T-cell (primary cell): ENCODE data around the gene FMNL3. TPM values are rescaled to one million over a fixed set of nuclear protein-coding genes. Genes with fewer than 3 reads are reported as not detected.

ENCODE experiments used
- ATAC-seq, 4 experiments: fragments of 200-7000 bp in 3 of 4; fragments of 150-1000 bp in 1 of 4; cut with Tn5 transposase; replicated peaks in 1 of 4; 1 replicate in 3 of 4; 2 replicates in 1 of 4; pipeline ENCODE4 v1.10.0; 2021; ENCODE audit warnings: moderate library complexity in 3 of 4, mild to moderate bottlenecking in 2 of 4, moderate number of reproducible peaks in 1 of 4
- CTCF ChIA-PET, 2 donors: fragments of 300-600 bp; sonication (Branson Sonifier 250); formaldehyde crosslinking; loops; one replicate each; lab custom pipeline; 2022; ENCODE audit warnings: antibody characterized with exemption in 2 of 2; lab: Charles Lee
- POLR2A ChIA-PET, 2 donors: fragments of 300-600 bp; sonication (Branson Sonifier 250); formaldehyde crosslinking; loops; one replicate each; lab custom pipeline; 2022; ENCODE audit warnings: antibody characterized with exemption in 2 of 2; lab: Charles Lee
- DNase-seq, 35 experiments: peaks; one replicate each; pipeline versions ENCODE4 v3.0.0 to v3.0.0-alpha.2; 2013 to 2023
- H3K27ac ChIP-seq: one replicate; pipeline ENCODE4 v1.5.1; 2013; ENCODE audit warnings: low read length
- H3K27me3 ChIP-seq, 2 experiments: replicated peaks in 1 of 2; 1 replicate in 1 of 2; 2 replicates in 1 of 2; pipeline versions ENCODE4 v1.6.1 to v1.7.0; 2013; ENCODE audit warnings: low read length in 1 of 2, mixed read lengths in 1 of 2; ENCODE audit not compliant: control insufficient read depth in 2 of 2, insufficient read depth in 2 of 2; ENCODE audit errors: extremely low read depth in 1 of 2
- H3K36me3 ChIP-seq, 2 donors: 1 replicate in 1 of 2; 2 replicates in 1 of 2; pipeline versions ENCODE4 v1.6.1 to v1.7.0; 2013; ENCODE audit warnings: low read length in 1 of 2; ENCODE audit not compliant: control insufficient read depth in 2 of 2, insufficient read depth in 1 of 2; ENCODE audit errors: extremely low read depth in 1 of 2
- H3K4me1 ChIP-seq, 2 experiments: 1 replicate in 1 of 2; 2 replicates in 1 of 2; pipeline versions ENCODE4 v1.6.1 to v1.7.0; 2013; ENCODE audit warnings: low read length in 2 of 2, mixed read lengths in 1 of 2; ENCODE audit not compliant: insufficient read depth in 2 of 2, control insufficient read depth in 1 of 2; ENCODE audit errors: extremely low read depth in 1 of 2
- H3K4me3 ChIP-seq, 2 donors: 1 replicate in 1 of 2; 2 replicates in 1 of 2; pipeline versions ENCODE4 v1.5.1 to v1.7.0; 2013; ENCODE audit warnings: mild to moderate bottlenecking in 2 of 2, low read length in 1 of 2, moderate library complexity in 1 of 2; ENCODE audit not compliant: control insufficient read depth in 1 of 2; ENCODE audit errors: extremely low read depth in 1 of 2
- H3K9me3 ChIP-seq: 2 replicates; pipeline ENCODE4 v1.7.0; 2013
- H3K27ac Mint-ChIP-seq, 2 donors: one replicate each; pipeline ENCODE4 v1.8.0; 2020 to 2021; ENCODE audit warnings: mild to moderate bottlenecking in 2 of 2, mixed read lengths in 2 of 2
- H3K27me3 Mint-ChIP-seq, 2 donors: one replicate each; pipeline ENCODE4 v1.8.0; 2021 to 2022; ENCODE audit warnings: mixed read lengths in 2 of 2
- H3K36me3 Mint-ChIP-seq: one replicate; pipeline ENCODE4 v1.8.0; 2021; ENCODE audit warnings: mixed read lengths
- H3K4me1 Mint-ChIP-seq, 3 donors: one replicate each; pipeline ENCODE4 v1.8.0; 2020 to 2022; ENCODE audit warnings: mixed read lengths in 3 of 3, mild to moderate bottlenecking in 1 of 3
- H3K4me3 Mint-ChIP-seq, 3 donors: one replicate each; pipeline ENCODE4 v1.8.0; 2020 to 2022; ENCODE audit warnings: mild to moderate bottlenecking in 3 of 3, mixed read lengths in 3 of 3, moderate library complexity in 3 of 3
- H3K9me3 Mint-ChIP-seq, 3 donors: one replicate each; pipeline ENCODE4 v1.8.0; 2020 to 2022; ENCODE audit warnings: mixed read lengths in 3 of 3
- WGBS: methylation state at CpG from one replicate; pipeline ENCODE4 v1.1.5; 2013; ENCODE audit warnings: missing lambda C conversion rate; ENCODE audit not compliant: insufficient coverage; 5-methylcytosine and 5-hydroxymethylcytosine counted together
- total RNA-seq, 35 experiments: library from RNA in 6 of 35; stranded (reverse) in 6 of 35; fragments of 120-200 nt in 1 of 35; gene quantifications; one replicate each; pipeline versions ENCODE4 v1.2.1 to v1.2.4 and lab custom pipeline; 2013 to 2026

The FMNL3 gene
- total RNA-seq, 5 donors from 2014 or later (not counting 1 experiment from before 2014, with no cell fraction given) = 34.2 to 45.5 (median 41.1) TPM

DNA sequence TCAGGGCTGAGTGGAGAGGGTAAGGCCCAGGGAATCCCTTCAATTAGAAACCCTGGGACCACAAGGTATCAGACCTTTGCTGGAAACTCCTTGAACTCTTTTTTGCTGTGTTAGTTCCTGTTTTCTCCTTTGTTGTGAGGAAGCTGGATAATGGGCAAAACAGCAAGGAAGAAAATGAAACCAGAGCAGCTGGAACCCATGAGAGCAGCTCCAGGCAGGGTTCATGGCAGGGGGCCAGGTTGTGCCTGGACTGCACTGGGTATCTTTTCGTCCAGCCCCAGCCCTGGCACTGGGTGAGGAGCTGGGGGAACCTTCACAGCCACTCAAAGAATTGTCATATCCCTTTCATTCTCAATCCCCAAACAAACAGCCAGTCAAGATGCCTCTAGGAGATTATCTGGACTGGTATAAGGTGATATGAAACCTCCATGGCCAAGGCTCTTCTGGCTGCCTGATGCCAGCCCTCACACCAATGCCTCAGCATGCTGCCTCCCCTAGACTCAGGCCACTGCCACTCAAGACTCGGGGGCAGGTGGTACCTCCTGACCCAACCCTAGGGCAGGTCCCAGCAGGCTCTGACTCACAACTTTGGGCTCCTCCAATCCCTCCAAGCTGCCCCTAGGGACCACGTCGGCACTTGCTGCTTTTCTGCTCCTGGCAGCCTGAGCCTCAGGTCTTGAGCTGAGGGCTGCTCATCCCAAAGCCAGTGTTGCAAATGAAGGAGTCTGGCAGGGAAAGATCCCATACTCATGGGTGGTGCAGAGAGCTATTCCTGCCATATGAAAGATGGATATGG lies 118.3 kb downstream of the FMNL3 start:
- H3K27ac ChIP-seq = no peak overlapping the region
- H3K9me3 ChIP-seq = peaks cover 5% of the 10 kb centered on the region
- no peak overlapping the region for H3K4me3 ChIP-seq
- no peaks in the 10 kb centered on the region for H3K27me3 ChIP-seq
- DNase-seq (no peak), ATAC-seq (no peak)
- Mint-ChIP-seq H3K27ac (no peak overlapping the region), H3K27me3 (no peaks in the 10 kb centered on the region), H3K36me3 (peaks cover 29% of the 10 kb centered on the region), H3K4me3 (no peak overlapping the region), H3K4me1 (no peaks in the 10 kb centered on the region), H3K9me3 (peaks cover 0 to 7% (median 0%) of the 10 kb centered on the region in 3 donors)
- peaks cover 2 to 9% of the 10 kb centered on the region in 2 donors for H3K36me3 ChIP-seq
- 95% methylated on average over 2 of the region's 4 CpGs for WGBS
- no peaks in the 10 kb centered on the region for H3K4me1 ChIP-seq
- ChIA-PET CTCF (interaction anchor here in 1 of 2 donors (0.5 to 0.7 kb wide), 3 partner anchors 9 to 793 kb away, joined by 3 to 9 read pairs (median 5); no protein-coding TSS in a partner anchor), POLR2A (interaction anchor here in 1 of 2 donors (0.7 kb wide), 1 partner anchor 218 kb away, joined by 16 read pairs; no protein-coding TSS in a partner anchor)

DNA sequence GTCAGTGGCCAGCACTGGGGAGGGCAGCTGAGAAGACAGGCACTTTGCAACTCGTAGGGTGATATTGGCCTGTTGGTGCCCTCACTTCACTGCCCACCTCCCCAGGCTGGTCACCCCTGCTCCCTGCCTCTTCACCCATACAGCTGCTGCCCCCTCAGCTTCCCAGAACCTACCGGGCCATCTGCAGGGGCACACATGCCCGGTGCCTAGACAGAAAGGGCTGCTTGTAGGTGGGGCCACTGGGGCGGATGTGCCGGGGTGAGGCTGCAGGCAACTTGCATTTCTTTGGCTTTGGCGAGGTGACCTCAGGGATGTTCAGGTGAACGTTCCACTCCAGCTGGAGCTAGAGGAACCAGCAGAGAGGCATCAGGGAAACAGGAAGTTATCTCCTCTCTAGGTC lies 118.9 kb downstream of the FMNL3 start:
- 93% methylated on average over 6 of the region's 7 CpGs for WGBS
- Mint-ChIP-seq H3K4me1 (no peaks in the 10 kb centered on the region), H3K9me3 (peaks cover 0 to 7% (median 0%) of the 10 kb centered on the region in 3 donors), H3K4me3 (no peak overlapping the region), H3K27me3 (no peaks in the 10 kb centered on the region), H3K27ac (no peak overlapping the region), H3K36me3 (peaks cover 34% of the 10 kb centered on the region)
- ATAC-seq (no peak), DNase-seq (no peak)
- POLR2A ChIA-PET = no interaction called here
- Histone ChIP-seq H3K36me3 (peaks cover 6 to 11% of the 10 kb centered on the region in 2 donors), H3K4me3 (no peak overlapping the region), H3K9me3 (peaks cover 5% of the 10 kb centered on the region), H3K4me1 (no peaks in the 10 kb centered on the region), H3K27me3 (no peaks in the 10 kb centered on the region), H3K27ac (no peak overlapping the region)
- CTCF ChIA-PET = interaction anchor here in 1 of 2 donors (0.7 kb wide), 1 partner anchor 230 kb away, joined by 4 read pairs; no protein-coding TSS in a partner anchor

DNA sequence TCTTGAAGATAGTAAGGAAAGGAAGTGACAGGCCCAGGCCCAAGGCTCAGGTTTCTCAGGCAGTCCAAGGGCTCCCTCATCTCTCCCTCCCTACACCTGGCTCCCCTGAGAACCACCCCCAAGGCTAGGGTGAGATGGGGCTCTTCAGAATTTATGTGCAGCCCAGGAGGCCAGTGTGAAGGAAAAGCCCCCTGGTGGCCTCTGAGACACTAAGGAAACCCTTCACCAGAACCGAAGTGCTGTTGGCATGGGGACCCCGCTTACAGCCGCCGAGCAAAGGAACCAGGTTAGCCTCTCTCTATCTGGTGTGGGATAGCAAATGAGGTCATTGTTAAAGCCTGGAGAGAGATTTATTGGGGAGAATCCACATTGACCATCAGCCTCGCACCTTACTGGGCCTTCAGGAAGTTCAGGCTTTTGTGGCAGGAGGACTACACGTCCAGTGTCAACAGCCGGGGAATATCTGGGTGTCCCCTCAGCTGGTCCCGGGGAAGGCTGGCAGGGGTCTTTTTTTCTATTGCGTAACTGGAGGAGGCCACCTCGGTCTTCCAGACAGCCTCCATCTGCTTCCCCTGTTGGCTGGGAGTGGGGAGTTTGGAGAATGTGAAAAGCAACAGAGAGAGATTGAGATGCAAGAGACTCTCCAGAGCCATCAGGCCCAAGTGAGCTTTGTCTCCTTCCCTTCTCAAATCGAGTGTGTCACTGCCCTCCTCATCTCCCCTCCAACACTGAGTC lies 119.9 kb downstream of the FMNL3 start:
- ChIA-PET CTCF (interaction anchor here in 1 of 2 donors (0.7 kb wide), 1 partner anchor 229 kb away, joined by 4 read pairs; no protein-coding TSS in a partner anchor), POLR2A (no interaction called here)
- Histone ChIP-seq H3K27me3 (no peaks in the 10 kb centered on the region), H3K4me1 (no peaks in the 10 kb centered on the region), H3K27ac (no peak overlapping the region), H3K9me3 (peaks cover 5% of the 10 kb centered on the region), H3K36me3 (peaks cover 6 to 11% of the 10 kb centered on the region in 2 donors), H3K4me3 (no peak overlapping the region)
- H3K9me3 Mint-ChIP-seq = peaks cover 0 to 7% (median 0%) of the 10 kb centered on the region in 3 donors
- H3K36me3 Mint-ChIP-seq = peaks cover 34% of the 10 kb centered on the region
- no peak overlapping the region for H3K4me3 Mint-ChIP-seq
- no peak for ATAC-seq
- no peak overlapping the region for H3K27ac Mint-ChIP-seq
- H3K4me1 Mint-ChIP-seq = peaks cover 0 to 6% (median 0%) of the 10 kb centered on the region in 3 donors
- DNase-seq = no peak
- 84% methylated on average over 8 of the region's 11 CpGs for WGBS
- H3K27me3 Mint-ChIP-seq = no peaks in the 10 kb centered on the region

Other genes with a start within 250 kb of the FMNL3 start
- 1 to 10 TPM; 3.4 to 8.0 (median 5.5) TPM for gene KCNH3, start 168.4 kb downstream of the FMNL3 start, total RNA-seq
- gene MCRS1, start 139.3 kb downstream of the FMNL3 start, total RNA-seq = 10 to 100 TPM; 66.1 to 89.0 (median 85.7) TPM
- gene FAM186B, start 101.8 kb downstream of the FMNL3 start, total RNA-seq = under 1 TPM in 4 of 5 donors, not detected in 1; 0.32 to 0.65 (median 0.34) TPM
- 10 to 100 TPM in 4 of 5 donors, 1 to 10 TPM in 1; 7.4 to 18.0 (median 16.5) TPM for gene PRPF40B, start 83.8 kb downstream of the FMNL3 start, total RNA-seq
- gene TMBIM6, start 34.2 kb upstream of the FMNL3 start, total RNA-seq = 100 to 1,000 TPM; 333 to 426 (median 401) TPM
- 10 to 100 TPM; 11.1 to 12.9 (median 12.6) TPM for gene NCKAP5L, start 121.0 kb upstream of the FMNL3 start, total RNA-seq
- 10 to 100 TPM in 3 of 5 donors, 1 to 10 TPM in 2; 4.7 to 12.8 (median 12.3) TPM for gene BCDIN3D, start 135.7 kb upstream of the FMNL3 start, total RNA-seq
- gene FAIM2, start 196.5 kb upstream of the FMNL3 start, total RNA-seq = under 1 TPM in 2 of 5 donors, not detected in 3; 0.25 to 0.30 TPM
- gene AQP2, start 243.3 kb upstream of the FMNL3 start, total RNA-seq = not detected